Astrocyte of the cerebellum (primary cell): ENCODE results near the gene PNKP.

ENCODE experiments used
- DNase-seq: peaks from one replicate; pipeline ENCODE4 v3.0.0-alpha.2; 2011; ENCODE audit warnings: low read depth
- H3K4me3 ChIP-seq: 2 replicates; pipeline ENCODE4 v1.5.1; 2011; ENCODE audit warnings: mild to moderate bottlenecking, low read depth, low read length, moderate library complexity
- in situ Hi-C: cut with HindIII; loops from 2 replicates; pipeline ENCODE4 v1.10.0; 2017; ENCODE audit warnings: low sequenced_read_pairs
- TF ChIP-seq, protein P1 (sequence below): IDR thresholded peaks from 2 replicates; pipeline ENCODE4 v1.5.1; 2012; ENCODE audit warnings: low read length, low read depth, moderate library complexity, mild to moderate bottlenecking; ENCODE audit errors: missing control alignments

The PNKP gene

GRCh38 chr19:49871349-49871985 is 4.1 kb upstream of the PNKP start:
- DNase-seq, result no peak
- H3K4me3 ChIP-seq, result no peak overlapping the region
- TF ChIP-seq, protein P1, sequence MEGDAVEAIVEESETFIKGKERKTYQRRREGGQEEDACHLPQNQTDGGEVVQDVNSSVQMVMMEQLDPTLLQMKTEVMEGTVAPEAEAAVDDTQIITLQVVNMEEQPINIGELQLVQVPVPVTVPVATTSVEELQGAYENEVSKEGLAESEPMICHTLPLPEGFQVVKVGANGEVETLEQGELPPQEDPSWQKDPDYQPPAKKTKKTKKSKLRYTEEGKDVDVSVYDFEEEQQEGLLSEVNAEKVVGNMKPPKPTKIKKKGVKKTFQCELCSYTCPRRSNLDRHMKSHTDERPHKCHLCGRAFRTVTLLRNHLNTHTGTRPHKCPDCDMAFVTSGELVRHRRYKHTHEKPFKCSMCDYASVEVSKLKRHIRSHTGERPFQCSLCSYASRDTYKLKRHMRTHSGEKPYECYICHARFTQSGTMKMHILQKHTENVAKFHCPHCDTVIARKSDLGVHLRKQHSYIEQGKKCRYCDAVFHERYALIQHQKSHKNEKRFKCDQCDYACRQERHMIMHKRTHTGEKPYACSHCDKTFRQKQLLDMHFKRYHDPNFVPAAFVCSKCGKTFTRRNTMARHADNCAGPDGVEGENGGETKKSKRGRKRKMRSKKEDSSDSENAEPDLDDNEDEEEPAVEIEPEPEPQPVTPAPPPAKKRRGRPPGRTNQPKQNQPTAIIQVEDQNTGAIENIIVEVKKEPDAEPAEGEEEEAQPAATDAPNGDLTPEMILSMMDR, result no peak
- in situ Hi-C loops, result no loop called here

- DNase-seq, result no peak
- peak overlapping the region; percentile 45 for H3K4me3 ChIP-seq
- TF ChIP-seq, protein P1, result no peak
- in situ Hi-C loops, result no loop called here
These were observed 3.0 kb upstream of the PNKP start for GRCh38 chr19:49870309-49870901.

- peak; percentile 100 for DNase-seq
- TF ChIP-seq, protein P1, result no peak
- in situ Hi-C loops, result no loop called here
- H3K4me3 ChIP-seq, result peak overlapping the region; percentile 45
These were observed 2.3 kb upstream of the PNKP start for GRCh38 chr19:49869484-49870308.

DNA sequence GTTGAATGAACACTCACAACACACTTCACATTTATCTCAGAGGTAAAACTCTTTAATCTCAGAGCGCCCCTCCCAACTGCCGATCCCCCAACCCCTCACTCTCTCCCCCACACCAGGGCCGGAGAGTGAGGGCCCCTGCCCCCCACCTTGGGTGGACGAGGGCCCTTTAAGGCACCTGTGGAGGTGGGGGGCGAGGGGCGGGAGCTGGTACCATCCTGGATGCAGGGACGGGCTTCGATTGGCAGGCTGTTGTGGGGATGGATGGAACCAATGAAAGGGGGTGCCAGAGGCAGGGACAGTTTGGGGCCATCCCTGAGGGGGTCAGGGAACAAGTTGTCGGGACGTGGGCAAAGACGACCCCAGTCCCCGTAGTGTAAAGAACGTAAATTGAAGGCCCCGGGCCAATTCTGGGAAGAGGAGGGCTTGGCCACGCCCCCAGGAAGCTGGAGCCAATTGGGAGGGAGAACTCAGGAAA is 1.7 kb upstream of the PNKP start:
- peak overlapping the region; percentile 38 for H3K4me3 ChIP-seq
- DNase-seq, result no peak
- in situ Hi-C loops, result no loop called here
- TF ChIP-seq, protein P1, result no peak

- TF ChIP-seq, protein P1, result no peak
- H3K4me3 ChIP-seq, result no peak overlapping the region
- in situ Hi-C loops, result no loop called here
- no peak for DNase-seq
These were observed 2.5 kb downstream of the PNKP start for GRCh38 chr19:49864890-49865289.

- no peak for DNase-seq
- TF ChIP-seq, protein P1, result no peak
- no peak overlapping the region for H3K4me3 ChIP-seq
- in situ Hi-C loops, result no loop called here
These were observed 3.4 kb downstream of the PNKP start for GRCh38 chr19:49863935-49864320.
